CD14-positive monocyte (primary cell): ENCODE results near the gene PRRT1. TPM values are rescaled to one million over a fixed set of nuclear protein-coding genes. Genes with fewer than 3 reads are reported as not detected.

ENCODE experiments used
- DNase-seq, 3 donors: peaks; one replicate each; pipeline ENCODE4 v3.0.0-alpha.2; 2011 to 2022
- H2AFZ ChIP-seq: 2 replicates; pipeline ENCODE4 v1.6.0; 2012; ENCODE audit warnings: mild to moderate bottlenecking, low read depth, low read length, inconsistent platforms; ENCODE audit not compliant: insufficient read depth, poor library complexity, severe bottlenecking
- H3K27ac ChIP-seq, 2 donors: 1 replicate in 1 of 2; 2 replicates in 1 of 2; pipeline ENCODE4 v1.5.1; 2012 to 2013; ENCODE audit warnings: low read length in 2 of 2, control low read depth in 1 of 2, inconsistent platforms in 1 of 2, low read depth in 1 of 2, mild to moderate bottlenecking in 1 of 2
- H3K27me3 ChIP-seq, 2 donors: one replicate each; pipeline versions ENCODE4 v1.6.0 to v1.6.1; 2011 to 2013; ENCODE audit warnings: low read length in 2 of 2; ENCODE audit not compliant: control insufficient read depth in 2 of 2, insufficient read depth in 2 of 2
- H3K36me3 ChIP-seq, 2 donors: replicated peaks in 1 of 2; 1 replicate in 1 of 2; 2 replicates in 1 of 2; pipeline versions ENCODE4 v1.5.1 to v1.6.1; 2012 to 2013; ENCODE audit warnings: low read length in 2 of 2, control low read depth in 1 of 2, inconsistent platforms in 1 of 2, mild to moderate bottlenecking in 1 of 2; ENCODE audit not compliant: insufficient read depth in 2 of 2, control insufficient read depth in 1 of 2
- H3K4me1 ChIP-seq, 2 donors: 1 replicate in 1 of 2; 2 replicates in 1 of 2; pipeline versions ENCODE4 v1.5.1 to v1.6.1; 2012 to 2013; ENCODE audit warnings: low read length in 2 of 2, control low read depth in 1 of 2, inconsistent platforms in 1 of 2, mild to moderate bottlenecking in 1 of 2, moderate library complexity in 1 of 2; ENCODE audit not compliant: insufficient read depth in 2 of 2, control insufficient read depth in 1 of 2
- H3K4me2 ChIP-seq: replicated peaks from 2 replicates; pipeline ENCODE3; 2012; ENCODE audit warnings: low read length, moderate library complexity, mild to moderate bottlenecking; ENCODE audit not compliant: poor library complexity, severe bottlenecking; ENCODE audit errors: extremely low read depth
- H3K4me3 ChIP-seq, 3 experiments: fragments of 200-600 bp in 1 of 3; sonication (generic) in 1 of 3; replicated peaks in 1 of 3; 1 replicate in 2 of 3; 2 replicates in 1 of 3; pipeline ENCODE4 v1.5.1; 2011 to 2013; ENCODE audit warnings: low read length in 3 of 3, mild to moderate bottlenecking in 3 of 3, control low read depth in 2 of 3, low read depth in 2 of 3, inconsistent platforms in 1 of 3, moderate library complexity in 1 of 3
- H3K79me2 ChIP-seq: 2 replicates; pipeline ENCODE4 v1.6.0; 2012; ENCODE audit warnings: mild to moderate bottlenecking, control low read depth, inconsistent platforms, low read length, moderate library complexity; ENCODE audit not compliant: insufficient read depth
- H3K9ac ChIP-seq: 2 replicates; pipeline ENCODE4 v1.6.0; 2017; ENCODE audit warnings: low read length, mild to moderate bottlenecking; ENCODE audit not compliant: insufficient read depth, poor library complexity, severe bottlenecking
- H3K9me3 ChIP-seq, 2 donors: replicated peaks in 1 of 2; 1 replicate in 1 of 2; 2 replicates in 1 of 2; pipeline versions ENCODE4 v1.5.1 to v1.6.1; 2012 to 2013; ENCODE audit warnings: low read length in 2 of 2, control low read depth in 1 of 2; ENCODE audit not compliant: control insufficient read depth in 1 of 2, insufficient read depth in 1 of 2
- H4K20me1 ChIP-seq: 2 replicates; pipeline ENCODE4 v1.6.0; 2012; ENCODE audit warnings: mild to moderate bottlenecking, low read length, control low read depth, moderate library complexity; ENCODE audit not compliant: insufficient read depth
- H3K27ac Mint-ChIP-seq, 7 donors: one replicate each; pipeline ENCODE4 v1.8.0; 2020; ENCODE audit warnings: mild to moderate bottlenecking in 7 of 7, mixed read lengths in 7 of 7, moderate library complexity in 6 of 7, inconsistent platforms in 2 of 7
- H3K27me3 Mint-ChIP-seq, 3 donors: one replicate each; pipeline ENCODE4 v1.8.0; 2021 to 2022; ENCODE audit warnings: low read depth in 3 of 3, mild to moderate bottlenecking in 3 of 3, mixed read lengths in 3 of 3, moderate library complexity in 3 of 3, inconsistent platforms in 1 of 3
- H3K36me3 Mint-ChIP-seq, 2 donors: one replicate each; pipeline ENCODE4 v1.8.0; 2020; ENCODE audit warnings: mixed read lengths in 2 of 2, inconsistent platforms in 1 of 2, mild to moderate bottlenecking in 1 of 2
- H3K4me1 Mint-ChIP-seq: one replicate; pipeline ENCODE4 v1.8.0; 2020; ENCODE audit warnings: mild to moderate bottlenecking, mixed read lengths
- H3K4me3 Mint-ChIP-seq, 2 donors: one replicate each; pipeline ENCODE4 v1.8.0; 2020; ENCODE audit warnings: mild to moderate bottlenecking in 2 of 2, mixed read lengths in 2 of 2, moderate library complexity in 1 of 2
- H3K9me3 Mint-ChIP-seq, 7 donors: one replicate each; pipeline ENCODE4 v1.8.0; 2020 to 2022; ENCODE audit warnings: mixed read lengths in 7 of 7, mild to moderate bottlenecking in 6 of 7, moderate library complexity in 6 of 7, inconsistent platforms in 2 of 7
- WGBS: methylation state at CpG from one replicate; pipeline ENCODE4 v1.1.5; 2013; ENCODE audit warnings: missing lambda C conversion rate; ENCODE audit not compliant: insufficient coverage; 5-methylcytosine and 5-hydroxymethylcytosine counted together
- intact Hi-C, 2 donors: fragments of 100-400 bp; cut with micrococcal nuclease; formaldehyde crosslinking; loops; one replicate each; pipeline versions ENCODE4 v1.15.0 to v1.15.1; 2023
- polyA plus RNA-seq, 3 donors: library from polyadenylated mRNA; depleted of rRNA in 1 of 3; unstranded in 2 of 3; stranded (reverse) in 1 of 3; fragments of 300-500 nt in 2 of 3; fragments of >200 nt in 1 of 3; fragmentation: Illumina TruSeq in 2 of 3; gene quantifications; 1 replicate in 2 of 3; 2 replicates in 1 of 3; pipeline ENCODE4 v1.2.3, GENCODE V29; 2012 to 2021
- TF ChIP-seq, protein P1 (sequence below): fragments of 200-600 bp; IDR thresholded peaks from one replicate; pipeline ENCODE4 v1.8.0; 2022; ENCODE audit warnings: antibody characterized with exemption, mild to moderate bottlenecking

The PRRT1 gene
- polyA plus RNA-seq, 3 donors: not detected

DNA sequence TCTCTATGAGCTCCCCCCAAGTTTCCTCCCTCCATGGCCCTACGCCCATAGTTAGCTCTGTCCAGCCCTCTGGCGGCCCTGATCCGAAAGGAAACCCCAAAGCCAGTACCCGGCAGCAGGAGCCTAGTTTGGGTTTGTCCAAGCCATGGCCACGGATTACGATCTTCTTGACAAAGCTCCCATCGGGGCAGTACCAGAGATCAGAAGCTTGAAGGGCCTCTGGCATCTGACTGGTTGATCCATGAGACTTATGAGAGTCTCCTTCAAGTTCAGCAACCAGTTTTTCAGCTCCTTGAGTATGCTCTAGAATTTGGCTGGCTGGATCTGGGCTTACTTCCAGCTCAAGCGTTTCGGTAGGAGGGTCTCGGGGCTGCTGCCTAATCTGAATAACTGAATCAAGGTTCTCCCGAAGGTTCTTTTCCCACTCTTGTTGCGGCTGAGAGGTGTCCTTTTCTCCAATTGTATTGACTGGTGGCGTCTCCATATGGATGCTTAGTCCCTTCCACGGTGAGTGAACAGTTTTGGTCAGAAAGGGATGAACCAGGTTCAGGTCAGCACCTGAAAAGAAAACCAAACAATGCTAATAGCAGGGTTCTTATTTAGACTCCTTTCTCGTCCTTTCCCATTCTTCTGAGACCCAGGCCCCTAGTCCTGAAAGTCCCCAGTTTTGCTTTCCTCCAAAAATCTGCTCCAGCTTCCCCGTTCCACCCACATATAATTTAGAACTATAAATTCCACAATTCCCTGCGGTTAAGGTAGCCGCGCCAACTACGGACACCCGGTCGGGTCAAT is 22.2 kb downstream of the PRRT1 start:
- H3K36me3 ChIP-seq: peaks cover 19 to 25% of the 10 kb centered on the region in 2 donors
- intact Hi-C loops: loop anchor here (1.0 to 5.0 kb wide), 3 partner anchors 49 to 65 kb away; partner anchors contain the start of genes GPSM3 (in 1 of the 2), PBX2 (in 1 of the 2) and RNF5 (in 1 of the 2)
- peaks cover 3 to 5% (median 4%) of the 10 kb centered on the region in 3 donors for H3K27me3 Mint-ChIP-seq
- H3K4me1 Mint-ChIP-seq: peaks cover 28% of the 10 kb centered on the region
- H3K4me3 ChIP-seq: peak overlapping the region; percentile 56 to 100 (median 71)
- TF ChIP-seq, protein P1, sequence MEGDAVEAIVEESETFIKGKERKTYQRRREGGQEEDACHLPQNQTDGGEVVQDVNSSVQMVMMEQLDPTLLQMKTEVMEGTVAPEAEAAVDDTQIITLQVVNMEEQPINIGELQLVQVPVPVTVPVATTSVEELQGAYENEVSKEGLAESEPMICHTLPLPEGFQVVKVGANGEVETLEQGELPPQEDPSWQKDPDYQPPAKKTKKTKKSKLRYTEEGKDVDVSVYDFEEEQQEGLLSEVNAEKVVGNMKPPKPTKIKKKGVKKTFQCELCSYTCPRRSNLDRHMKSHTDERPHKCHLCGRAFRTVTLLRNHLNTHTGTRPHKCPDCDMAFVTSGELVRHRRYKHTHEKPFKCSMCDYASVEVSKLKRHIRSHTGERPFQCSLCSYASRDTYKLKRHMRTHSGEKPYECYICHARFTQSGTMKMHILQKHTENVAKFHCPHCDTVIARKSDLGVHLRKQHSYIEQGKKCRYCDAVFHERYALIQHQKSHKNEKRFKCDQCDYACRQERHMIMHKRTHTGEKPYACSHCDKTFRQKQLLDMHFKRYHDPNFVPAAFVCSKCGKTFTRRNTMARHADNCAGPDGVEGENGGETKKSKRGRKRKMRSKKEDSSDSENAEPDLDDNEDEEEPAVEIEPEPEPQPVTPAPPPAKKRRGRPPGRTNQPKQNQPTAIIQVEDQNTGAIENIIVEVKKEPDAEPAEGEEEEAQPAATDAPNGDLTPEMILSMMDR: no peak
- H3K4me1 ChIP-seq: peaks cover 30 to 36% of the 10 kb centered on the region in 2 donors
- peak overlapping the region; percentile 82 for H2AFZ ChIP-seq
- H3K9ac ChIP-seq: peak overlapping the region; percentile 61
- no peaks in the 10 kb centered on the region for H3K27me3 ChIP-seq
- no peaks in the 10 kb centered on the region for H4K20me1 ChIP-seq
- DNase-seq: no peak
- H3K4me2 ChIP-seq: peak overlapping the region; percentile 88
- 46% methylated on average over 16 of the region's 22 CpGs for WGBS
- H3K36me3 Mint-ChIP-seq: peaks cover 16 to 22% of the 10 kb centered on the region in 2 donors
- peak overlapping the region; percentile 21 to 98 for H3K27ac ChIP-seq
- H3K4me3 Mint-ChIP-seq: peak overlapping the region; percentile 88 to 90
- H3K27ac Mint-ChIP-seq: peak overlapping the region; percentile 90 to 98 (median 95)
- no peaks in the 10 kb centered on the region for H3K9me3 ChIP-seq
- H3K79me2 ChIP-seq: peaks cover 37% of the 10 kb centered on the region
- H3K9me3 Mint-ChIP-seq: peaks cover 0 to 2% (median 0%) of the 10 kb centered on the region in 7 donors

GRCh38 chr6:32128751-32129296 is 22.9 kb downstream of the PRRT1 start:
- peaks cover 3% of the 10 kb centered on the region for H4K20me1 ChIP-seq
- H3K36me3 ChIP-seq: peaks cover 24 to 31% of the 10 kb centered on the region in 2 donors
- H3K36me3 Mint-ChIP-seq: peaks cover 23 to 29% of the 10 kb centered on the region in 2 donors
- H3K9me3 Mint-ChIP-seq: peaks cover 0 to 2% (median 0%) of the 10 kb centered on the region in 7 donors
- peak overlapping the region in 1 of 2 donors; percentile 21 for H3K4me3 Mint-ChIP-seq
- H3K4me2 ChIP-seq: peak overlapping the region; percentile 88
- DNase-seq: no peak
- 88% methylated on average over 13 of the region's 13 CpGs for WGBS
- peak overlapping the region; percentile 84 to 98 (median 96) for H3K27ac Mint-ChIP-seq
- H3K9ac ChIP-seq: no peak overlapping the region
- peak overlapping the region in 1 of 3 experiments; percentile 100 for H3K4me3 ChIP-seq
- TF ChIP-seq, protein P1: no peak
- peak overlapping the region; percentile 20 to 98 for H3K27ac ChIP-seq
- intact Hi-C loops: no loop called here
- H3K4me1 ChIP-seq: peaks cover 30 to 38% of the 10 kb centered on the region in 2 donors
- peak overlapping the region; percentile 62 for H2AFZ ChIP-seq
- no peaks in the 10 kb centered on the region for H3K9me3 ChIP-seq
- H3K79me2 ChIP-seq: peaks cover 44% of the 10 kb centered on the region
- peaks cover 2 to 5% (median 4%) of the 10 kb centered on the region in 3 donors for H3K27me3 Mint-ChIP-seq
- H3K27me3 ChIP-seq: no peaks in the 10 kb centered on the region
- peaks cover 32% of the 10 kb centered on the region for H3K4me1 Mint-ChIP-seq
